NCI-H2171 treated with DMSO at 0.1 percent for 48 hours (cell line): ENCODE data around the gene LYZL6.
"Not testable (repeated sequence)": the region's sequence is repeated elsewhere in the genome, so short reads cannot be mapped to it uniquely, and the experiment has no call there.

ENCODE experiments used
- DNase-seq: peaks from one replicate; lab custom pipeline; 2025; lab: John Stamatoyannopoulos, UW

The LYZL6 gene

DNA sequence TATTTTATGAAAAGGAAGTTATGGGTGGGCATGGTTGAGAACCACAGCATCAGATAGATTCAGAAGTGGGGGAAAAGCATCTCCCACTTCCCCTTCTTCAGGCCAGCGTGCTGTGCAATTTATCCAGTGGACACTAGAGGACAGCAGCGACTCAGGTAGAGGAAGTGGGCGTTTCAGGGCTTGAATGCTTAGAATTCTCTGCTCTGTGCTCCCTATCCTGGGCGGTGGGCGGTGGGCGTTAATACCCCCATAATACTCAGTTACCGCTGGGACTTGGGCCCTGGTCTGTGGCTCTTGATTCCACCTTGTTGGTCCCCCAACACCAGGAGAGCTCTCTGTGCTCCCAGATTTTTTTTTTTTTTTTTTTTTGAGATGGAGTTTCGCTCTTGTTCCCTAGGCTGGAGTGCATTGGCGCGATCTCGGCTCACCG, 3.7 kb upstream of the LYZL6 start:
- peak; percentile 62 for DNase-seq

DNA sequence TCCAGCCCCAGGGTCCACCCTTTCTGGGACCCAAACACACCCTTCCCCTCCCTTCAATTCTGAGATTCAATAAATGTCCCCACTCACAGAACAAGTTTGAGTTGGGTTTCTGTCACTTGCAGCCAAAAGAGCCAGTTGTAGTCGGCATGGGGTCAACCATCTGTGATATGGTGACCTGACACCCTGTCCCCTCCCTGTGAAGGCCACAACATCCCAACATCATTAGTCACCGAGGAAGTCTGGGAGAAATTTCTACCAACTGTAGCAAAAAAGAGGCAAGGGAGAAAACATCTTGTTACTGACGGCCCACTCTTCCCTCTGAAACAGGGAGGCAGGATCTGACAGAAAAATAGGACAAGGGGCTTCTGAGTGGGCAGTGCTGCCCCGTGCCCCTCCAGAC, 638 bp upstream of the LYZL6 start:
- no peak for DNase-seq

DNA sequence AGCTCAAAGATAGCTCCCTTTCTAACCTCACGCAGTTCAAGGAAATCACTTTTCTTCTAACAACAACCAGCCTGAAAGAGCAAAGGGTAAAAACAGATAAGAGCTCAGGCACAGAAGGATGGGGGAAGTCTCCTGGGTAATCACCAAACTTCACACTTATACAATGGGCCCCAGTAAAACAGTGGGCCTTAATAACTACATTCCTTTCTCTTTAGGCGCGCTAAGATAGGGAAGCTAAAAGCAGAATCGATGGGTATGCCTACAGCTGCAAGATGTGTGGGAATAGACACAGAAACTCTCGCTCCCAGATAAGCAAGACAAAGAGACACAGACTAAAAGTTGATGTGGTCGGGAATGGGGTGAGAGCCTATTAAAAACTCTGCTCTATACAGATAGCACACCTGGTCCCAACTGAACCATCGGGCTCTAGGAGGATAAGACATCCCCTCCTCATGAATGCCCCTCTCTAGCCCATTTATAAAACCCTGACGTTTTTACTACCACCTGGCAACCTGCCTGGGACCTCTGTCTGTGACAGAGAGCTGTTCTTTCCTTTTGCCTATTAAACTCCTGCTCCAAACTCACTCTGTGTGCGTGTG, 826 bp downstream of the LYZL6 start:
- DNase-seq: no peak

DNA sequence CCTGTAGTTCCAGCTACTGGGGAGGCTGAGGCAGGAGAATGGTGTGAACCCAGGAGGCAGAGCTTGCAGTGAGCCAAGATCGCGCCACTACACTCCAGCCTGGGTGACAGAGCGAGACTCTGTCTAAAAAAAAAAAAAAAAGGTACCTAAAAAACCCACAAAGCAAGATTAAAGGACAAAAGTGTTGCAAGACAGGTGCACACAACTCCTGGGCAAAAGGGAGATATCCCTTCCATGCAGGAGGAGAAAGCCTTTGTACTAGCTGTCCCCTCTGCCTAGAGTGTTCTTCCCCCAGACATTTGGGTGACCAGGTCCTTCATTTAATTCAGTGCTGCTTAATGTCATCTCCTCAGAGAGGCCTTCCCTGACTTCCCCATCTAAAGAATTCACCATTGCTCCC, 5.0 kb downstream of the LYZL6 start:
- not testable (repeated sequence) for DNase-seq

DNA sequence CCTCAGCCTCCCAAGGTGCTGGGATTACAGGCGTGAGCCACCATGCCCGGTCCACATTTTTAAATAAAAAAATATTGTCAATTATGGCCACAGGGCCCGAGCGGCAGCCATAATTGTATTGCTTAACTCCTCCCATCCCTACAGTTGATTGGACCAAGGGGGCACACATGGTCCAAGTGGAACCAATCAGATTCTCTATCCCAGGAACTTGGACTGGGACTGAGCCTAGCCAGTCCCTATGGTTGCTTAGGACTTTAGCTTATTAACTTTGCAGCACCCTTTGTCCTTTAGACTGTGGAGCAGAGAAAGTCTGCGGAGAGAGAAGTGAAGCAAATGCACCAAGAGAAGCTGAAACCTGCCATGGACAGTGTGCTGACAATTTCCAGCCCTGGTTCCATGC, 7.5 kb downstream of the LYZL6 start:
- DNase-seq: no peak

DNA sequence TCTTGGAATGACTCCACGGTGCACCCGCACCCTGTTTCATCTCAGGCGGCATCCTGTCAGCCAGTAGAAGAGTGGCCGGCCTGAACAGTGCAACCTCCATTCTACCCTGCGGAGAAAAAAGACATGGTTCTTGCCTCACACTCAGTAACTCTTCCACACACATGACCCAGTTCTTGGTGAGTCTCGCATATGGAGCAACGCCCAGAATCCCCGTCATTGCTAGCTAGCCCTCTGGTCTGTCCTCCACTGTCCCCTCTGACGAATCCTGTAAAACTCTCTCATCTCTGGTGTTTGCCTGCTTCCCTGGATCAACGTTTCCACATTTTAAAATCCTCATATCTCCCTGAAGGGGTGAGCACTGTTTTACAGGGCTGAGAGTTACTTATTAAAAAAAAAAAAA, 8.8 kb downstream of the LYZL6 start:
- no peak for DNase-seq

DNA sequence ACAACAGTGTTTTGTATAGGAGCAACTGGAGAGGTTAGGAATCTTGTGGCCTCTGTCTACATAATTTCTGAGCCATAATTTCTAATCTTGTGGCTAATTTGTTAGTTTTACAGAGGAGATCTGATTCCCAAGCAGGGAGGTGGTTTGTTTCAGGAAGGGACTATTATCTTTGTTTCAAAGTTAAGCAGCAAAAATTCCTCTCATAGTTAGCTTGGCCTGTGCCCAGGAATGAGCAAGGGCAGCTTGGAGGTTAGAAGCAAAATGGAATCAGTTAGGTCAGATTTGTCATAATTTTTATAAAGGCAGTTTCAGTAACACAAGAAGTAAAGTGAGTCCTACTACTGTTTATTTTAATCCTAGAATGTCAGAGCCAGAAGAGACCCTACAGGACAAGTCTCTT, 10.9 kb downstream of the LYZL6 start:
- DNase-seq: no peak

DNA sequence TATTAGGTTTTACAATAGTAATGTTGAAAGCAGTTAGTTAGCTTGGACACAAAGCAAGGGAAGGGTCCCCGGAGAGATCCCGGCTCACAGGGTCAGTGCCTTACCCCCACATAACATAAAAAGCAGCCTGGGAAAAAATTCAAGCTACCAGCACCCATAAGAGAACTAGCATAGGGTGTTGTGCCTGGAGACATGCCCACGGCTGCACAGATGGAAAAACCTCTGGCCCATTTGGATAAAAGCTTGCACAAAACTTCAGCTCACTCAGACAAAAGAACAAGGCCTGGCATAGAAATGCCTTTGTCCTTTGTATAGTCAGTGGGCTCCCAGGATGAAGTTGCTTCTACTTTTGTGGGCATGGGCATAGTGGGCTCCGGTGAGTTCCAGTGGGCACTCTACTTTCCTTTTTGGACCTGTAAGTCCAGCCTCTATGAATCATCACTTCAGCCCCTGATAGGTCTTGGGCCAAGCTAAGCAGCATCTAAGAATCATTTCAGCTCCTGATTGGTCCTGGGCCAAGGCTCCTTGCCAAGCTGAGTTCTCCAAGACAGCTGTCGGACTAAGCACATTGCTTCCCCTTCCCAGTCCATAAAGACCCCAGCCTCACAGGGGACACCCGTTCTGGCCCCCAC, 11.6 kb downstream of the LYZL6 start:
- no peak for DNase-seq

DNA sequence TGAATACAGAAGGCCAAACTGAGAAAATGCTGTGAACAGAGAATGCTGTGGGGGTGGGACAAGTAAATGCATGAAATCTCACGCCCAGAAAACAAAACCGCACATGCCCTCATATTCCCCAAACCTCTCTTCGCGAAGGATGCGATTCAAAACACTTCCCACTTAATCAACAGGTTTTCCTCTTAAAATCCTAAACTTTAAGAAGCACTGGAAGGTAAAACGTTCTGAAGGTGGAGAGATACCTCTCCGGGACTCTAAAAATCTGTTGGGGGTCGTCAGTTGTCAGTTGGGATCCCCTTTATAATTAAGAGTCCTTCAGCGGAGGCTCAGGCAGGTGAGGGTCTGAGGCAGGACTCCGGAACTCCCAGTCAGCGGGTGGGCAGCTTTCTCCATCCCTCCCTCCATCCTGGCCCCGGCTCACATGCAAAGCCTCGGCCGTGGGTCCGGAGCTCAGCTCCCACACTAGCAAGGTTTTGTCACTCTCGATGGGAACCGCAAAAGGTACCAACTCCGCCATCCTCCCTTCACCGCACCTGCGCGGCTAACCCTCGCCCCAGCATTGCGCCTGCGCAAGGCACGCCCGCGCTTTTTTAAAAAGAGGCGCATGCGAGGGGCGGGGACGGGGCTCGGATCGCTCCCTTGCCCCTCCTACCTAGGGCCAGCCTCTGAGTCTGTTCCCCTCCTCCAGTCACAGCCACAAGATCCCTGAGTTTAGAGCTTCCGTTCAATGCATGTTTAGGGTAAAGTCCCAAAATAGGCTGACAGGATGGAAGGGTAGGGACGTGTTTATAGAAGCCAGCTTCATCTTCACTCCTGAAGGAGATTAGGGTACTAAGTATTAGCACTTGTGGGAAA, 13.1 kb downstream of the LYZL6 start, which contains the start of gene RDM1:
RDM1 (minus strand) TSS at position 563 of the 855 bp plus-strand sequence; CDS start at position 517, 46 bp downstream.
- peak; percentile 93 for DNase-seq

DNA sequence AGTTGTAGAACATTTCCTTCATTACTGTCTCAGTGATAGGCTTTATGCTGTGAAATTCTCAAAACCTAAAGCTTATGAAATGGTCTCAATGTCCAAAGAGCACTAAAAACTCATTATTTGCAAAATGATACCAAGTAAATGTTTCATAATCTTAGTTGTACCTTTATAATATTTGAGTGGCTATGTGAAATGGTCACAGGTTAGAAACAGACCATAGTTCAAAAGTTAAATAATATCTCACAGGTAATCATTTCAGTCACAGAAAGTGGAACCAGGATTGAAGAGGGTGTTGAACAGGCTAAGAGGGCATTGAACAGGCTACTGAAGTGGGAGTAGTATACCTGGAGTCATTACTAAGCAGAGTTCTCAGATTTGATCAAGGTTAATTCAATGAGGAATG, 15.8 kb downstream of the LYZL6 start:
- DNase-seq: no peak

DNA sequence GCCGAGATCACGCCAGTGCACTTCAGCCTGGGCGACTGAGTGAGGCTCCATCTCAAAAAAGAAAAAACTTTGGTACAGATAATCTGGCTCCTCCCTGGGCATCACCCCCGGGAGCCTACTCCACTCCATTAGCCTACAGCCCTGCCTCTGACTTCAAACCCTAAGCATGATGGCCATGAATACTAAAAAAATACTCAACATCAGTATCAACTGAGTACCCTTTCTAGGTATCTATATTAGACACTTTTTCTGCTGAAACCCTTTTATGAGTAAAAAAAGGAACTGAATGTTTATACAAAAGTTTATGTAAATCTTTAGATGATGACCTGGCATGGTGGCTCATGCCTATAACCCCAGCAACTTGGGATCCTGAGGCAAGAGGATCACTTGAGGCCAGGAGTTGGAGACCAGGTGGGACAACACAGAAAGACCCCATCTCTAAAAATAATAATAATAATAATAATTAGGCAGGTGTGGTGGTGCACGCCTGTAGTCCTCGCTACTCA, 19.9 kb downstream of the LYZL6 start:
- DNase-seq: no peak

DNA sequence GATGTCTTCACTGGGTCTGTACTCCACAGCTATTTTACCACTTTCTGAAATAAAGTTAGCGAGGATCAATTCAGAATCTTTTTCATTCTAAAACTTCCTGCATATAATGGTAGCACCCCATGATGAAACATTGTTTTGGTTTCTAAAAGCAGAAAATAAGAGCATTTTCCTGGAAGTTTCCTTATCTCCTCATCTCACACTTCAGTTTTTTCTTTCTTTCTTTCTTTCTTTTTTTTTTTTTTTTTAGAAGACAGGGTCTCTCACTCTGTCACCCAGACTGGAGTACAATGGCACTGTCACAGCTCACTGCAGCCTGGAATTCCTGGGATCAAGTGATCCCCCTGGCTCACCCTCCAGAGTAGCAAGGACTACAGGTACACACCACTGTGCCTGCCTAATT, 23.3 kb downstream of the LYZL6 start:
- DNase-seq: no peak

DNA sequence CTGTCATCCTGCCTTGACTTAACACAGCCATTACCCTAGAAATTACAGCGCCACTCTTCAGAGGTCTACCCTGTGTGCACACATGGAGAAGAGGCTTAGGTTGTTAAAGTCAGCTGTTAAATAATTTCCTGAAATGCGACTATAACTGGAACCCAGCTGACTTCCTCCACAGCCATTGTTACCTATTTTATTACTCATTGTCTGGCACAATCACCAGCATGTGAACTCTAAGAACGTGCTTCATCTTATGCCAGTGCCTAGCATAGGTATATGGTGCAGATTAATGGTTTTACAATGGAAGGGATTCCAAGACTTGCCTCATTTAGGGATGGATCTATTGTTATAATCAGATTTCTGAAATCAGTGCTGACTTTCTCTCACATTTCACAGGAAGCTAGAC, 24.8 kb downstream of the LYZL6 start:
- DNase-seq: no peak

DNA sequence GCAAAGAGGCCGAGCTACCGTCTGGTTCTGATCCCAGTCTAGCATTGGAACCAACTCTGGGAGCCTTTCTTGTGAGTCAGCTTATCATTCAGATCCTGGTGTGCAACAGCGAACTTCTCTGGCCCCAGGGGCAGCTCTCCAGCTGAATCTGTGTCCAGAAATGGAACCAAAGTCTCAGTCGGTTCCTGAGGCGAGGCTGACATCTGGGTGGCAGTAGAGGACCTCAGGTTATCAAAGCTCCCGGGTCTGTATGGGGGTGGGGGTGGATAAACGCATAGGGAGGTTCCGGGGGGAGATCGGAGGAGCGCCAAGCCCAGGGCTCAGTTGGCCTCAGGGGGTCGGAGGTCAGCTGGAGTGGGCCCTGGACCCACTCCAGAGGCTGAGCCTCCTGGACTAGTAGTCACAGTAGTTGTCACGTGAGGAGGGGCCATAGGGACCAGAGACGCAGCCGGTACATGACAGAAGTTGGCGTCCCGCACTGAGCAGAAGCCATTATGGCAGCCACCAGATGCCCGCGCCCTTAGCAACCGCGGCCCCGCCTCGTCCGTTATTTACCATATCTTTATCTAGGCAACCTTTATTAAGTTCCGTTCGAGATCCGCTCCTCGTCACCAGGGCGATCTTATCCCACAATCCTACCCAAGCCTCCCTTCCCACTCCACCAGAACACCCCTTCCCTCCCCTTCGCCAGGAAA, 25.8 kb downstream of the LYZL6 start:
- DNase-seq: no peak

DNA sequence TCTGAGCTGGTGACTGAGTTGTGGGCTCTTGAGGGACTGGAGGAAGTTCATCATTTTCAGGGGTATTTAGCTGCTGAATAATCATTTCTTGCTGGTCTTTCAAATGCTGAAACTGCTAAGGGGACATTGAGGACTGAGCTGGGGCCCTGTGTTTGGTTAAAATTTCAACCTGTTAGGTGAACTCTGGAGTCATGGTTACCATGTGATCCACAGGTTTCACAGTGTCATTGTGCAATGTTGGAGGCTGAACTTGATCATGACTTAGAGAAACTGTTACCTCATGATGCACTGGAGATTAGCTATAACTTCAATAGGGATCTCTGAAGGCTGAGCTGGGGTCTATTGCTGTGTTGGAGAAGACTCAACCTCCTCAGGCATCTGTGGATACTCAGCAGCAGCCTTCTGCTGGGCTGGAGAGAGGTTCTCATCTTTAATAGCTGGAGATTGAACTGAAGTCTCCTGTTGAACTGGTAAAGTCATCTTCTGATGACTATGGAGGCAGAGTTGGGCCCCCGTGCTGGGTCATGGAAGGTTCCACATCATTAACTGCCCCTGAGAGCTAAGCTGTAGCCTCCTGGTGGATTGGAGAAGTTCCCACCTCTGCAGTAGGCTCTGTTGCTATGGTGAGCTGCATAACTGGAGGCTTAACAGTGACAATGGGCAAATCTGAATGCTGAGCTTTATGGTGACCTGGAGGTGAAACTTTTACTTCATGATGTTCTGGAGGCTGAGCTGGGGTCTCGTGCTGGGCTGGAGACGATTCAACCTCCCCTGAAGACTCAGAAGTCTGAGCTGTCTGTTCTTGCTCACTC, 28.2 kb downstream of the LYZL6 start:
- DNase-seq: no peak

DNA sequence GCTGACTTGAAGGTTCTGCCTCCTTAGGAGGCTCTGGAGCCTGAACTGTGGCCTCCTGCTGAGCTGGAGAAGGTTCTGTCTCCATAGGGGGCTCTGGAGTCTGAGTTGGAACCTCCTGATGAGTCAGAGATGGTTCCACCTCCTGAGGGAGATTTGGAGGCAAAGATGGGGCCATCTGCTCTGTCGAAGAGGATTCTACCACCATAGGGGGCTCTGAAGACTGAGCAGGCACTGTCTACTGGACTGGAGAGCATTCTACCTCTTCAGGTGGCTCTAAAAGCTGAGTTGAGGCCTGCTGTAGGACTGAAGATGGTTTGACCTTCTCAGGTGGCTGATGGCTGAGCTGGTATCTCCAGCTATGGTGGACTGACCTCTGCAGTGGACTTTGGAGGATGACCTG, 29.2 kb downstream of the LYZL6 start:
- no peak for DNase-seq

DNA sequence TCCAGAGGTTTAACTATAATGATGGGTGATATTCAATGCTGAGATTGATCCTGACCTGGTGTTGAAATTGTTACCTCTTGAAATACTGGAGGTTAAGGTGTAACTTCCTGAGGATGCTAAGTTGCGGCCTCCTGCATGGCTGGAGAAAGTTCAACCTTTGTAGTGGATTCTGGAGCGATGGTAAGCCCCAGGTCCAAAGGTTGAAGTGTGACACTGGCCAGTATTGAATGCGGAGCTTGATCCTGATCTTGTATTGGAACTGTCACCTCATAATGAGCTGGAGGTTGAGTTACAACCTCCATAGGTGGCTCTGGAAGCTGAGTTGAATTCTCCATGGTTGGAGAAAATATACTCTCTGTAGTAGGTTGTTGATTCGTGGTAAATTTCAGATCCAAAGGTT, 29.9 kb downstream of the LYZL6 start:
- no peak for DNase-seq

DNA sequence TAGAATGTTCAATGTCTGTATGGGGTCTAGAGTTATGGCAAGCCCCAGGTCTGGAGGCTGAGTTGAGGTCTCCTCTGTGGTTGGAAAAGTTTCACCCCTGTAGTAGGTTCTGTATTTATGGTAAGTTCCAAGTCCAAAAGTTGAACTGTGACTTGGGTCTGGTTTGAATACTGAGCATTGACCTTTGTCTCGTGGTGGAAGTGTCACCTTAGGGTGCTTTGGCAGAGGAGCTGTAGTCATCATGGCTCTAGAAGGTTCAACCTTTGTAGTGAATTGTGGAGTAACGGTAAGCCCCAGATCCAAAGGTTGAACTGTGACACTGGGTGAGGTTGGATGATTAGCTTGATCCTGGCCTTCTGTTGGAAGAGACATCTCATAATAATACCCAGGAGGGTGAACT, 30.6 kb downstream of the LYZL6 start:
- no peak for DNase-seq

DNA sequence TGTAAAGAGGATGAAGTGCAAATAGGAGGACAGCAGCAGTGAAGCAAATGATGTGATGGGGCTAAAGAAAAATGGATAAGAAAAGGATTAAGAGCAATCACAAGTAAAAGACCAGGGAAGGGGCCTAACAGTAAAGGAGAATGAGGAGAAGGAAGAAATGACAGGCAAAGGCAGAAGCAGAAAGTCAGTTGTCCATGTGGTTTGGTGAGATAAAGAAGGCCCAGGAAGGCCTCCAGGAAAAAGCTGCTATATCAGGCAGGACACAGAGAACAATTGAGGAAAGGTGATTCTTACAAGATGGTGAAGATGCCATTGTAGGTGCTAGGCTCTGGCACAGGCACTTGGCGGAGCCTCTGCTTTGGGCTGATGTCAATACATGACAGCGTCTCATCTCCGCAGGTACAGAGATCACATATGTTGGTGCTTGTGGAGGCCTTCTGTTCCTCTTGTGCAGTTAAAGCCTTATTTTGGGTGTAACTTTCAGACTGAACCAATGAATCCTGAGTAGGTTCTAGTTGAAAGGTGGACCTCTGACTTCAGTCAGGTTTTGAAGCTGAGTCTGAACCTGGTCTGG, 31.1 kb downstream of the LYZL6 start:
- no peak for DNase-seq

DNA sequence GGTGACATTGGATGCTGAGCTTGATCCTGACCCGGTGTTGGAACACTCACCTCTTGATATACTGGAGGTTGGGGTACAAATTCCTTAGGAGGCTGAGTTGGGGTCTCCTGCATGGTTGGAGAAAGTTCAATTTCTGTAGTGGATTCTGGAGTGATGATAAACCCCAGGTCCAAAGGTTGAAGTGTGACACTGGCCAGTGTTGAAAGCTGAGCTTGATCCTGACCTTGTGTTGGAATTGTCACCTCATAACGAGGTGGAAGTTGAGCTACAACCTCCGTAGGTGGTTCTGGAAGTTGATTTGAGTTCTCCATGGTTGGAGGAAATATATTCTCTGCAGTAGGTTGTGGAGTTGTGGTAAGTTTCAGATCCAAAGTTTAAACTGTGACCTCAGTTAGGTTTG, 34.1 kb downstream of the LYZL6 start:
- no peak for DNase-seq

DNA sequence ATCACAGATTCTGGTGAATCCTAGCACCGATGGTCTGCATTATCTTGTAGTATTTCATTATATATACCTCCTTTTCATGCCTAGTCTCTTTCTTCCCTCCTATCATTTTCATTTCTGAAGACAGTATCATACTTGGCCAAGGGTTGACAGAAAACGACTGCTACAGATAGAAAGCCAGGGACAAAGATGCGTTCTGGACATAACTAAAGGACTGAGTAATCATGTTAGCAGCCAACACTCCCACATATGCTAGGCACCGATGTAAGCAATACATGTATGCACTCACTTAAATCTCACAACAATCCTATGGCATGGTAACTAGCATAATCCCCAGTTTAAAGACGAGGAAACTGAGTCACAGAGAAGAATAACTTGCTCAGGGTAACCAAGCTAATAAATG, 35.8 kb downstream of the LYZL6 start:
- no peak for DNase-seq
